Loucy (cell line): ENCODE measurements around the gene LRRC38.

ENCODE experiments used
- EZH2phosphoT487 ChIP-seq: fragments of 200-600 bp; IDR thresholded peaks from 2 replicates; pipeline ENCODE4 v1.6.1; 2018; ENCODE audit warnings: antibody characterized with exemption, mild to moderate bottlenecking, moderate library complexity, borderline replicate concordance
- TF ChIP-seq, protein P1 (sequence below): fragments of 200-600 bp; sonication (generic); conservative IDR thresholded peaks from 2 replicates; pipeline ENCODE4 v1.5.1; 2014; ENCODE audit warnings: mild to moderate bottlenecking, antibody characterized with exemption, low read length

DNA sequence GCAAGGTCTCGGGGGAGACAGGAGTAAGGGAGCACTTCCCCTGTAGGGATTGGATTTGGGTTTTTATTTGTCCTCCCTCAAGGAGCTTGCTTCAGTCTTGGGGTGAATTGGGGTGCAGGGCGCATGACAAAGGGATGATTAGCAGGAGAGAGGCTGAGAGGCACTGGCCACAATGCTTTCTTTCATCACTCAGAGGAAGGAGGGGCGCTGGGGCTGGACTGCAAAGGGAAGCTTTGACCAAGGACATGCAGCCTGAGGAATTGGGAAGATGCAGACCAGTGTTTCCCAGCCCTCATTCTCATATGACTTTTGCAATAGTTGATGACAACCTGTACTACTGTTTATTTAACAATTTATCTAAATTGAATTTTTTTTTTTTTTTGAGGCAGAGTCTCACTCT lies 35.7 kb upstream of the LRRC38 start:
- TF ChIP-seq, protein P1, sequence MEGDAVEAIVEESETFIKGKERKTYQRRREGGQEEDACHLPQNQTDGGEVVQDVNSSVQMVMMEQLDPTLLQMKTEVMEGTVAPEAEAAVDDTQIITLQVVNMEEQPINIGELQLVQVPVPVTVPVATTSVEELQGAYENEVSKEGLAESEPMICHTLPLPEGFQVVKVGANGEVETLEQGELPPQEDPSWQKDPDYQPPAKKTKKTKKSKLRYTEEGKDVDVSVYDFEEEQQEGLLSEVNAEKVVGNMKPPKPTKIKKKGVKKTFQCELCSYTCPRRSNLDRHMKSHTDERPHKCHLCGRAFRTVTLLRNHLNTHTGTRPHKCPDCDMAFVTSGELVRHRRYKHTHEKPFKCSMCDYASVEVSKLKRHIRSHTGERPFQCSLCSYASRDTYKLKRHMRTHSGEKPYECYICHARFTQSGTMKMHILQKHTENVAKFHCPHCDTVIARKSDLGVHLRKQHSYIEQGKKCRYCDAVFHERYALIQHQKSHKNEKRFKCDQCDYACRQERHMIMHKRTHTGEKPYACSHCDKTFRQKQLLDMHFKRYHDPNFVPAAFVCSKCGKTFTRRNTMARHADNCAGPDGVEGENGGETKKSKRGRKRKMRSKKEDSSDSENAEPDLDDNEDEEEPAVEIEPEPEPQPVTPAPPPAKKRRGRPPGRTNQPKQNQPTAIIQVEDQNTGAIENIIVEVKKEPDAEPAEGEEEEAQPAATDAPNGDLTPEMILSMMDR: no peak
- no peak for TF ChIP-seq EZH2phosphoT487
